GM23338 (cell line): Measurements from ENCODE around the gene STARD3. TPM values are rescaled to one million over a fixed set of nuclear protein-coding genes. Genes with fewer than 3 reads are reported as not detected.
A peak's percentile ranks its signal among the peaks of the same experiment; 100 is the strongest.

Source experiments
- ATAC-seq: fragments of 200-7000 bp; cut with Tn5 transposase; 3 replicates; pipeline ENCODE4 v1.9.1; 2020
- DNase-seq: peaks from one replicate; pipeline ENCODE4 v3.0.0-alpha.2; 2015; ENCODE audit warnings: low spot score
- H2AFZ ChIP-seq: fragments of 200-600 bp; sonication (generic); 2 replicates; pipeline ENCODE4 v1.8.0; 2016; ENCODE audit warnings: antibody characterized with exemption, mild to moderate bottlenecking, moderate library complexity
- H3F3A ChIP-seq: fragments of 200-600 bp; sonication (generic); replicated peaks from 2 replicates; pipeline ENCODE4 v1.8.0; 2017; ENCODE audit warnings: antibody characterized with exemption, mixed run types, low read depth
- H3K27ac ChIP-seq: fragments of 200-600 bp; sonication (generic); 2 replicates; pipeline ENCODE4 v1.6.1; 2016; ENCODE audit warnings: low read depth
- H3K27me3 ChIP-seq: fragments of 200-600 bp; sonication (generic); 2 replicates; pipeline ENCODE4 v1.8.0; 2016; ENCODE audit warnings: mild to moderate bottlenecking, mixed run types, moderate library complexity; ENCODE audit not compliant: insufficient read depth
- H3K36me3 ChIP-seq: fragments of 200-600 bp; sonication (generic); 2 replicates; pipeline ENCODE4 v1.8.0; 2016; ENCODE audit warnings: mild to moderate bottlenecking; ENCODE audit not compliant: insufficient read depth
- H3K4me1 ChIP-seq: fragments of 200-600 bp; sonication (generic); 2 replicates; pipeline ENCODE4 v1.8.0; 2016; ENCODE audit warnings: mild to moderate bottlenecking, moderate library complexity; ENCODE audit not compliant: insufficient read depth
- H3K4me2 ChIP-seq: fragments of 200-600 bp; sonication (generic); 2 replicates; pipeline ENCODE4 v1.7.1; 2017; ENCODE audit warnings: mixed run types
- H3K4me3 ChIP-seq: fragments of 200-600 bp; sonication (generic); 2 replicates; pipeline ENCODE4 v1.6.1; 2016; ENCODE audit warnings: mixed run types
- H3K79me2 ChIP-seq: fragments of 200-600 bp; sonication (generic); replicated peaks from 2 replicates; pipeline ENCODE4 v1.8.0; 2017; ENCODE audit warnings: mild to moderate bottlenecking; ENCODE audit not compliant: insufficient read depth
- H3K9me2 ChIP-seq: fragments of 200-600 bp; sonication (generic); 2 replicates; pipeline ENCODE4 v1.8.0; 2017; ENCODE audit not compliant: insufficient read depth
- H4K20me1 ChIP-seq: fragments of 200-600 bp; sonication (generic); replicated peaks from 2 replicates; pipeline ENCODE4 v1.8.0; 2017; ENCODE audit warnings: mild to moderate bottlenecking; ENCODE audit not compliant: insufficient read depth
- H3K27ac Mint-ChIP-seq: 2 replicates; pipeline ENCODE4 v1.8.0; 2020; ENCODE audit warnings: inconsistent platforms, mild to moderate bottlenecking, moderate library complexity, mixed read lengths
- H3K27me3 Mint-ChIP-seq: 3 replicates; pipeline ENCODE4 v1.8.0; 2022; ENCODE audit warnings: low read depth, mild to moderate bottlenecking, moderate library complexity, mixed read lengths, inconsistent platforms; ENCODE audit not compliant: insufficient read depth, poor library complexity
- H3K36me3 Mint-ChIP-seq: 3 replicates; pipeline ENCODE4 v1.8.0; 2021; ENCODE audit warnings: low read depth, mild to moderate bottlenecking, inconsistent platforms, moderate library complexity, mixed read lengths
- H3K4me1 Mint-ChIP-seq: 3 replicates; pipeline ENCODE4 v1.8.0; 2020; ENCODE audit warnings: mild to moderate bottlenecking, inconsistent platforms, mixed read lengths
- H3K4me3 Mint-ChIP-seq: 3 replicates; pipeline ENCODE4 v1.8.0; 2021; ENCODE audit warnings: moderate library complexity, mild to moderate bottlenecking, inconsistent platforms, mixed read lengths
- H3K9me3 Mint-ChIP-seq: 3 replicates; pipeline ENCODE4 v1.8.0; 2020; ENCODE audit warnings: moderate library complexity, mild to moderate bottlenecking, inconsistent platforms, mixed read lengths
- CREB1 ChIP-seq: fragments of 250-450 bp; sonication (Bioruptor Pico); IDR thresholded peaks from 2 replicates; pipeline ENCODE4 v1.5.0; 2020; ENCODE audit warnings: low read depth, mild to moderate bottlenecking, moderate library complexity
- EZH2 ChIP-seq: fragments of 200-600 bp; sonication (generic); IDR thresholded peaks from one replicate; pipeline ENCODE4 v1.8.0; 2017; ENCODE audit warnings: antibody characterized with exemption, mild to moderate bottlenecking, low read depth; ENCODE audit not compliant: unreplicated experiment
- EZH2phosphoT487 ChIP-seq: fragments of 200-600 bp; sonication (generic); IDR thresholded peaks from one replicate; pipeline ENCODE4 v1.8.1; 2018; ENCODE audit warnings: antibody characterized with exemption; ENCODE audit not compliant: unreplicated experiment
- JUNB ChIP-seq: IDR thresholded peaks from one replicate; pipeline ENCODE4 v1.6.1; 2016; ENCODE audit warnings: antibody characterized with exemption; ENCODE audit not compliant: unreplicated experiment
- NANOG ChIP-seq: IDR thresholded peaks from 2 replicates; pipeline ENCODE4 v1.6.1; 2016; ENCODE audit warnings: antibody characterized with exemption, borderline replicate concordance
- POLR2AphosphoS5 ChIP-seq: IDR thresholded peaks from 2 replicates; pipeline ENCODE4 v1.6.1; 2016; ENCODE audit warnings: antibody characterized with exemption, low read depth
- REST ChIP-seq: IDR thresholded peaks from one replicate; pipeline ENCODE4 v1.6.1; 2018; ENCODE audit warnings: antibody characterized with exemption; ENCODE audit not compliant: unreplicated experiment
- ZNF331 ChIP-seq: fragments of 250-450 bp; sonication (Bioruptor Pico); IDR thresholded peaks from 2 replicates; pipeline ENCODE4 v1.5.0; 2020; ENCODE audit warnings: low read depth, mild to moderate bottlenecking, moderate library complexity
- ZNF462 ChIP-seq: fragments of 250-450 bp; sonication (Bioruptor Pico); IDR thresholded peaks from 2 replicates; pipeline ENCODE4 v1.5.0; 2020; ENCODE audit warnings: mild to moderate bottlenecking, moderate library complexity
- polyA plus RNA-seq: library from polyadenylated mRNA; unstranded; fragments of >200 nt; fragmentation: Nextera tagmentation; extraction: Ambion mirVana; gene quantifications from 2 replicates; pipeline ENCODE4 v1.2.1, GENCODE V29; 2016
- total RNA-seq: library from RNA; depleted of rRNA; stranded (reverse); fragments of >200 nt; shearing (Covaris generic); gene quantifications from 2 replicates; pipeline ENCODE4 v1.2.3, GENCODE V29; 2014

The STARD3 gene
- total and polyA plus RNA-seq, 2 experiments from 2014 or later, result 26.4 to 53.3 TPM

- no peak overlapping the region; the same call in 2 of the 3 replicates for H3K4me3 Mint-ChIP-seq
- Histone ChIP-seq H3F3A (peaks cover 3% of the 10 kb centered on the region), H3K4me1 (peaks cover 26% of the 10 kb centered on the region), H4K20me1 (no peaks in the 10 kb centered on the region), H2AFZ (no peak overlapping the region), H3K79me2 (no peaks in the 10 kb centered on the region), H3K4me2 (no peak overlapping the region), H3K9me2 (no peaks in the 10 kb centered on the region), H3K27me3 (peaks cover 2% of the 10 kb centered on the region; the same call in 1 of the 2 replicates), H3K4me3 (no peak overlapping the region), H3K27ac (no peak overlapping the region), H3K36me3 (no peaks in the 10 kb centered on the region)
- ATAC-seq (no peak), DNase-seq (no peak)
- H3K4me1 Mint-ChIP-seq, result peaks cover 43% of the 10 kb centered on the region
- H3K27ac Mint-ChIP-seq, result peak overlapping the region; percentile 52
- no peaks in the 10 kb centered on the region; the same call in 2 of the 3 replicates for H3K9me3 Mint-ChIP-seq
- H3K27me3 Mint-ChIP-seq, result peaks cover 6% of the 10 kb centered on the region
- peaks cover 14% of the 10 kb centered on the region; the same call in 2 of the 3 replicates for H3K36me3 Mint-ChIP-seq
- no peak for TF ChIP-seq EZH2phosphoT487
- TF ChIP-seq ZNF331 (CRISPR knock-in tag), result no peak
- no peak for TF ChIP-seq NANOG
- no peak for TF ChIP-seq ZNF462 (CRISPR knock-in tag)
- no peak for TF ChIP-seq JUNB
- TF ChIP-seq EZH2, result no peak
- no peak for TF ChIP-seq CREB1 (CRISPR knock-in tag)
- no peak for TF ChIP-seq REST
- no peak for TF ChIP-seq POLR2AphosphoS5
Measured at GRCh38 chr17:39660397-39661385, 23.7 kb downstream of the STARD3 start.
